Loucy (cell line): ENCODE results near the gene TMEM270.

Source experiments
- H2AFZ ChIP-seq: fragments of 200-600 bp; sonication (generic); 2 replicates; pipeline ENCODE4 v1.6.0; 2016; ENCODE audit warnings: antibody characterized with exemption, mild to moderate bottlenecking, low read length, moderate library complexity
- H3F3A ChIP-seq: fragments of 200-600 bp; 2 replicates; pipeline ENCODE4 v1.6.0; 2016; ENCODE audit warnings: antibody characterized with exemption, low read depth, mild to moderate bottlenecking
- H3K27me3 ChIP-seq: fragments of 200-600 bp; sonication (generic); 2 replicates; pipeline ENCODE4 v1.6.1; 2014; ENCODE audit warnings: low read length, mild to moderate bottlenecking; ENCODE audit not compliant: insufficient read depth, poor library complexity, severe bottlenecking
- H3K36me3 ChIP-seq: fragments of 200-600 bp; sonication (generic); 2 replicates; pipeline ENCODE4 v1.6.1; 2016; ENCODE audit warnings: low read length; ENCODE audit not compliant: insufficient read depth
- H3K4me1 ChIP-seq: fragments of 200-600 bp; sonication (generic); 2 replicates; pipeline ENCODE4 v1.5.1; 2014; ENCODE audit warnings: low read length, mild to moderate bottlenecking; ENCODE audit not compliant: insufficient read depth, poor library complexity, severe bottlenecking
- H3K4me2 ChIP-seq: fragments of 200-600 bp; sonication (generic); 2 replicates; pipeline ENCODE4 v1.6.0; 2014; ENCODE audit warnings: antibody characterized with exemption, low read length, low read depth, mild to moderate bottlenecking; ENCODE audit not compliant: poor library complexity, severe bottlenecking
- H3K4me3 ChIP-seq: fragments of 200-600 bp; sonication (generic); 2 replicates; pipeline ENCODE4 v1.5.1; 2014; ENCODE audit warnings: low read length, mild to moderate bottlenecking, mixed read lengths; ENCODE audit not compliant: poor library complexity, severe bottlenecking
- H3K79me2 ChIP-seq: fragments of 200-600 bp; sonication (generic); 2 replicates; pipeline ENCODE4 v1.6.1; 2014; ENCODE audit warnings: low read length; ENCODE audit not compliant: insufficient read depth
- H3K9ac ChIP-seq: fragments of 200-600 bp; sonication (generic); 2 replicates; pipeline ENCODE4 v1.6.0; 2014; ENCODE audit warnings: mild to moderate bottlenecking, low read depth, low read length, moderate library complexity; ENCODE audit not compliant: poor library complexity, severe bottlenecking
- H3K9me2 ChIP-seq: fragments of 200-600 bp; sonication (generic); replicated peaks from 2 replicates; pipeline ENCODE4 v1.6.1; 2016; ENCODE audit warnings: low read depth, low read length, mixed read lengths
- H3K9me3 ChIP-seq: fragments of 200-600 bp; sonication (generic); 2 replicates; pipeline ENCODE4 v1.6.1; 2014; ENCODE audit warnings: mild to moderate bottlenecking, antibody characterized with exemption, low read length, low read depth; ENCODE audit not compliant: insufficient read depth
- H4K20me1 ChIP-seq: fragments of 200-600 bp; sonication (generic); 2 replicates; pipeline ENCODE4 v1.6.0; 2014; ENCODE audit warnings: antibody characterized with exemption, low read length, mild to moderate bottlenecking; ENCODE audit not compliant: insufficient read depth, poor library complexity, severe bottlenecking
- CTCF ChIP-seq: fragments of 200-600 bp; sonication (generic); conservative IDR thresholded peaks from 2 replicates; pipeline ENCODE4 v1.5.1; 2014; ENCODE audit warnings: mild to moderate bottlenecking, antibody characterized with exemption, low read length
- EZH2phosphoT487 ChIP-seq: fragments of 200-600 bp; IDR thresholded peaks from 2 replicates; pipeline ENCODE4 v1.6.1; 2018; ENCODE audit warnings: antibody characterized with exemption, mild to moderate bottlenecking, moderate library complexity, borderline replicate concordance

TMEM270 gene

GRCh38 chr7:73872056-73872908 lies 11.3 kb downstream of the TMEM270 start:
- TF ChIP-seq CTCF: no peak
- TF ChIP-seq EZH2phosphoT487: no peak
- no peak overlapping the region for H3K4me2 ChIP-seq

GRCh38 chr7:73876361-73876760 lies 15.4 kb downstream of the TMEM270 start:
- Histone ChIP-seq H3K9ac (no peak overlapping the region), H2AFZ (no peak overlapping the region), H3F3A (no peaks in the 10 kb centered on the region), H4K20me1 (no peaks in the 10 kb centered on the region), H3K36me3 (no peaks in the 10 kb centered on the region), H3K9me2 (no peaks in the 10 kb centered on the region), H3K27me3 (no peaks in the 10 kb centered on the region), H3K79me2 (no peaks in the 10 kb centered on the region), H3K4me1 (no peaks in the 10 kb centered on the region), H3K4me2 (no peak overlapping the region), H3K4me3 (no peak overlapping the region), H3K9me3 (no peaks in the 10 kb centered on the region)
- TF ChIP-seq EZH2phosphoT487 (no peak), CTCF (no peak)

More at GRCh38 chr7:73872056-73872908, 11.3 kb downstream of the TMEM270 start:
- H3K9me3 ChIP-seq: no peaks in the 10 kb centered on the region
- no peaks in the 10 kb centered on the region for H3K4me1 ChIP-seq
- H3K79me2 ChIP-seq: no peaks in the 10 kb centered on the region
- H3F3A ChIP-seq: no peaks in the 10 kb centered on the region
- H3K9ac ChIP-seq: no peak overlapping the region
- no peak overlapping the region for H3K4me3 ChIP-seq
- no peaks in the 10 kb centered on the region for H3K27me3 ChIP-seq
- no peaks in the 10 kb centered on the region for H3K9me2 ChIP-seq
- H2AFZ ChIP-seq: no peak overlapping the region
- H4K20me1 ChIP-seq: no peaks in the 10 kb centered on the region
- H3K36me3 ChIP-seq: no peaks in the 10 kb centered on the region

- Histone ChIP-seq H3K36me3 (no peaks in the 10 kb centered on the region), H2AFZ (no peak overlapping the region), H3K4me3 (no peak overlapping the region), H4K20me1 (no peaks in the 10 kb centered on the region), H3K79me2 (no peaks in the 10 kb centered on the region), H3K27me3 (no peaks in the 10 kb centered on the region), H3K4me2 (no peak overlapping the region), H3F3A (no peaks in the 10 kb centered on the region), H3K4me1 (no peaks in the 10 kb centered on the region), H3K9me2 (no peaks in the 10 kb centered on the region), H3K9ac (no peak overlapping the region), H3K9me3 (no peaks in the 10 kb centered on the region)
- TF ChIP-seq CTCF: no peak
- TF ChIP-seq EZH2phosphoT487: no peak
Observed at GRCh38 chr7:73876973-73877372, 16.0 kb downstream of the TMEM270 start.
